Spleen (tissue), 7 donors: ENCODE measurements around the gene FOXP1.

Experiments
- POLR2A ChIP-seq, 3 donors: fragments of 450-650 bp; IDR thresholded peaks; one replicate each; pipeline ENCODE4 v1.5.1; 2017; ENCODE audit warnings: antibody characterized with exemption in 3 of 3, mild to moderate bottlenecking in 1 of 3
- POLR2AphosphoS5 ChIP-seq, 3 donors: sonication (generic); formaldehyde crosslinking; IDR thresholded peaks; one replicate each; pipeline ENCODE4 v1.5.1; 2017; ENCODE audit warnings: antibody characterized with exemption in 3 of 3
- TF ChIP-seq, protein P1 (sequence below), 11 experiments: fragments of 200-600 bp in 7 of 11; fragments of 450-650 bp in 4 of 11; sonication (generic) in 4 of 11; IDR thresholded peaks in 8 of 11; conservative IDR thresholded peaks in 3 of 11; 1 replicate in 7 of 11; 2 replicates in 4 of 11; pipeline versions ENCODE4 v1.4.0 to v1.8.0; 2016 to 2021; ENCODE audit warnings: antibody characterized with exemption in 11 of 11, inconsistent platforms in 4 of 11, mild to moderate bottlenecking in 1 of 11
- donor health status: DM: no; HTN: no; CAD: no; lungs with moderate emphysema.
- donor health status: DM: no; HTN: no; CAD: no.
- donor health status: DM: no; HTN: no; CAD: no.

DNA sequence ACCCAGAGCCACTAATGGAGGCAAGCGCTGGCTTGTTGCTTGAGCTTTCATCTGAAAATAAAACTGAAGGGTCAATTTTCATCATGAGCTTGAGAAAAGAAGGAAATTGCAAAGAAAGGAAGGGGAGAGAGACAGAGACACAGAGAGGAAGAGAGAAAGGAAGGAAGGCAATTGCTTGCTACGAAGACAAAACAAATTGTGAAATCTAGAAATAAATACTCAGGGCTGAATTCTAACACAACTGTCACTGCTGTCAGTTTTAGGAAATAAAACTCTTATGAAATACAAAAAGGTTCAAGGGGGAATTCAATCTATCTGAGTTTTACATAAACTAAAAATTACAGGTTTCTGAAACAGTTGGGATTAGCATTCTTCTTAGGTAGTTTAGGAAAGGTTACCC, 36.7 kb downstream of the FOXP1 start:
- TF ChIP-seq, protein P1, sequence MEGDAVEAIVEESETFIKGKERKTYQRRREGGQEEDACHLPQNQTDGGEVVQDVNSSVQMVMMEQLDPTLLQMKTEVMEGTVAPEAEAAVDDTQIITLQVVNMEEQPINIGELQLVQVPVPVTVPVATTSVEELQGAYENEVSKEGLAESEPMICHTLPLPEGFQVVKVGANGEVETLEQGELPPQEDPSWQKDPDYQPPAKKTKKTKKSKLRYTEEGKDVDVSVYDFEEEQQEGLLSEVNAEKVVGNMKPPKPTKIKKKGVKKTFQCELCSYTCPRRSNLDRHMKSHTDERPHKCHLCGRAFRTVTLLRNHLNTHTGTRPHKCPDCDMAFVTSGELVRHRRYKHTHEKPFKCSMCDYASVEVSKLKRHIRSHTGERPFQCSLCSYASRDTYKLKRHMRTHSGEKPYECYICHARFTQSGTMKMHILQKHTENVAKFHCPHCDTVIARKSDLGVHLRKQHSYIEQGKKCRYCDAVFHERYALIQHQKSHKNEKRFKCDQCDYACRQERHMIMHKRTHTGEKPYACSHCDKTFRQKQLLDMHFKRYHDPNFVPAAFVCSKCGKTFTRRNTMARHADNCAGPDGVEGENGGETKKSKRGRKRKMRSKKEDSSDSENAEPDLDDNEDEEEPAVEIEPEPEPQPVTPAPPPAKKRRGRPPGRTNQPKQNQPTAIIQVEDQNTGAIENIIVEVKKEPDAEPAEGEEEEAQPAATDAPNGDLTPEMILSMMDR (IDR thresholded peaks at IDR 0.05 in 8 of 11, conservative IDR thresholded peaks at IDR 0.05 in 3 of 11) = no peak
- TF ChIP-seq POLR2A (IDR thresholded peaks at IDR 0.05) = no peak
- no peak for TF ChIP-seq POLR2AphosphoS5 (IDR thresholded peaks at IDR 0.05)
